Measurements from ENCODE around the gene MRPS2. TPM values are rescaled to one million over a fixed set of nuclear protein-coding genes. Genes with fewer than 3 reads are reported as not detected.

The MRPS2 gene
- total RNA-seq, 4 donors from 2014 or later, result 18.2 to 39.5 (median 31.8) TPM

DNA sequence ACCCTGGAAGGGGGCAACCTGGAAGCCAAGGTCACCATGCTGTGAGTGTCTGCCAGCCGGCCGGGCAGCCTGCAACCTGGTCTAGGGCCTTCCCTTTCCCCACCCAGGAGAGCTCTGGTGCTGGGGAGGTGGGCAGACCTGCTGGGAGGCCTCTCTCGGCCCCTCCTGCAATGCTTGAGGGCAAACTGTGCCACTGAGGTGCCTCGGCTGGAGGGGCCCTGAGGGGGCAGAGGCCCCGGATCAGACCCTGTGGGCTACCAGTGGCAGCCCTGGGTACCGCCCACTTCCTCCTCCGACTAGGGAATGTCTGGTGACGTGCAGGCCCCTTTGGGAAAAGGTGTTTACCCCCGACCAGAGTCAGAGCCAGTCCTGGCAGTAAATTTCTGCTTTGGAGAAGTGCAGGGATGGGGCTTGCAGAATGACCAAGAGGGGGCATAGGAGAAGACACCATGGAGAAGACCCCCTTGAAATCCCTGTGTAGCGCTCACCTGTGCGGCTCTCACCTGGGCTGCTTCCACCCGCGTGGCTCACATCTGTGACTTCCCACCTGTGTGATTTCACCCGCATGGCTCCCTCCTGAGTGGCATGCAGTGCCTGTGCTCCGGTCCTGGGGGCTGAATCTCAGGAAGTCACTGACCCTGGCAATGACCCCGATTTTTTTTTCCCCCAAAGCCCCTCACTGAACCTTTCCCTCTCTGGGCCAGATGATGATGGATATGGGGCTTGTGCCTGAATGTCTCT, 21.8 kb downstream of the MRPS2 start:
- Histone ChIP-seq H3K36me3 (no peaks in the 10 kb centered on the region), H3K4me3 (no peak overlapping the region), H3K9me3 (no peaks in the 10 kb centered on the region), H3K27ac (no peak overlapping the region), H3K4me1 (no peaks in the 10 kb centered on the region), H3K27me3 (peaks cover 0 to 75% (median 0%) of the 10 kb centered on the region in 4 donors)
- no peak for TF ChIP-seq POLR2A (IDR thresholded peaks at IDR 0.05)
- TF ChIP-seq, protein P1, sequence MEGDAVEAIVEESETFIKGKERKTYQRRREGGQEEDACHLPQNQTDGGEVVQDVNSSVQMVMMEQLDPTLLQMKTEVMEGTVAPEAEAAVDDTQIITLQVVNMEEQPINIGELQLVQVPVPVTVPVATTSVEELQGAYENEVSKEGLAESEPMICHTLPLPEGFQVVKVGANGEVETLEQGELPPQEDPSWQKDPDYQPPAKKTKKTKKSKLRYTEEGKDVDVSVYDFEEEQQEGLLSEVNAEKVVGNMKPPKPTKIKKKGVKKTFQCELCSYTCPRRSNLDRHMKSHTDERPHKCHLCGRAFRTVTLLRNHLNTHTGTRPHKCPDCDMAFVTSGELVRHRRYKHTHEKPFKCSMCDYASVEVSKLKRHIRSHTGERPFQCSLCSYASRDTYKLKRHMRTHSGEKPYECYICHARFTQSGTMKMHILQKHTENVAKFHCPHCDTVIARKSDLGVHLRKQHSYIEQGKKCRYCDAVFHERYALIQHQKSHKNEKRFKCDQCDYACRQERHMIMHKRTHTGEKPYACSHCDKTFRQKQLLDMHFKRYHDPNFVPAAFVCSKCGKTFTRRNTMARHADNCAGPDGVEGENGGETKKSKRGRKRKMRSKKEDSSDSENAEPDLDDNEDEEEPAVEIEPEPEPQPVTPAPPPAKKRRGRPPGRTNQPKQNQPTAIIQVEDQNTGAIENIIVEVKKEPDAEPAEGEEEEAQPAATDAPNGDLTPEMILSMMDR (IDR thresholded peaks at IDR 0.05), result no peak
- DNase-seq, result no peak
- 59 to 69% methylated on average over 7 to 9 of the region's 16 CpGs for WGBS, 2 donors
- intact Hi-C loops (cut with DNase I), result no loop called here

DNA sequence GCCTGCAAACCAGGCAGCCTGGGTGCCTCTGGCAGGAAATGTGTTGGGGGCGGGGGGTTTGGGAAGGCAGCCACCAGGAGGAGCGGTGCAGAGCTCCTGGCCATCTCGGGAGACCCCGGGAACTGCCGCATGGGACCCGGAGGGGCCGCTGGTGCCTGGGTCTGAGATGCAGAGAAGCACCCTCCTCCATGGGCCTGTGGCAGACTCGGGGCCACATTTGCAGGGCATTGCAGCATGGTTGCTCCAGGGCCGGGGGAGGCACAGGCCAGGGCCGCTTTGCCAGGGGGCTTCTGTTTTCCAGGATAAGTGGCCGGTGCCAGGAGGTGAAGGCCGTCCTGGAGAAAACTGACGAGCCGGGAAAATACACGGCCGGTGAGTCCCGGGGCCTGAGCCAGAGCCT, 22.4 kb downstream of the MRPS2 start:
- intact Hi-C loops (cut with DNase I), result no loop called here
- H3K9me3 ChIP-seq, result no peaks in the 10 kb centered on the region
- peaks cover 0 to 76% (median 0%) of the 10 kb centered on the region in 4 donors for H3K27me3 ChIP-seq
- WGBS, 2 donors, result 92% methylated on average over 9 of the region's 17 CpGs; no CpG with 5 or more reads in 1 of the 2 donors
- H3K27ac ChIP-seq, result no peak overlapping the region
- no peaks in the 10 kb centered on the region for H3K36me3 ChIP-seq
- no peak for DNase-seq
- no peak for TF ChIP-seq POLR2A (IDR thresholded peaks at IDR 0.05)
- TF ChIP-seq, protein P1 (IDR thresholded peaks at IDR 0.05), result no peak
- H3K4me1 ChIP-seq, result no peaks in the 10 kb centered on the region
- H3K4me3 ChIP-seq, result no peak overlapping the region

DNA sequence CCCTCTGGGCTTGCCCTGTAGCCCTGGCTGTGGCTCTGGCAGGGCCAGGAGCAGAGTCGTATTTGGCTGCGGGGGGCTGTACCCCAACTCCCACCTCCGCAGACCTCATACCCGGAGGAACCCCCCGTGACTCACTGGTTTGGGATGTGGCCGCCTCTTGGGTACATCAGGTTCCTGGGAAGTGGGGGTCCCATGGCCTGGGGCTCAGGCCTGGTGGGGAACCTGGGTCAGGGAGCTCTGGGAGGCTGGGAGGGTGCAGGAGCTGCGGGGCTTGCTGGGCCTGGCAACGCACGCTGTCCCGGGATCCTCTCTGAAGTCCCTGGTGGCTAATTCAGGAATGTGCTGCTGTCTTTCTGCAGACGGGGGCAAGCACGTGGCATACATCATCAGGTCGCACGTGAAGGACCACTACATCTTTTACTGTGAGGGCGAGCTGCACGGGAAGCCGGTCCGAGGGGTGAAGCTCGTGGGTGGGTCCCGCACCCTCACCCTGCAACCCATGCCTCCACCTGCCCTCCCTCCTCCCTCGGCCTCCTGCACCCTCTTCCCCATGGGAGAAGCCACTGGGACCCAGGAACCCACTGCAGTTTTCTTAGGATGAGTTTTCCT, 23.1 kb downstream of the MRPS2 start:
- WGBS, 2 donors, result 55 to 72% methylated on average over 15 to 16 of the region's 21 CpGs
- intact Hi-C loops (cut with DNase I), result no loop called here
- Histone ChIP-seq H3K27ac (no peak overlapping the region), H3K27me3 (peaks cover 0 to 73% (median 0%) of the 10 kb centered on the region in 4 donors), H3K4me3 (no peak overlapping the region), H3K4me1 (no peaks in the 10 kb centered on the region), H3K9me3 (no peaks in the 10 kb centered on the region), H3K36me3 (no peaks in the 10 kb centered on the region)
- TF ChIP-seq, protein P1 (IDR thresholded peaks at IDR 0.05), result no peak
- no peak for DNase-seq

DNA sequence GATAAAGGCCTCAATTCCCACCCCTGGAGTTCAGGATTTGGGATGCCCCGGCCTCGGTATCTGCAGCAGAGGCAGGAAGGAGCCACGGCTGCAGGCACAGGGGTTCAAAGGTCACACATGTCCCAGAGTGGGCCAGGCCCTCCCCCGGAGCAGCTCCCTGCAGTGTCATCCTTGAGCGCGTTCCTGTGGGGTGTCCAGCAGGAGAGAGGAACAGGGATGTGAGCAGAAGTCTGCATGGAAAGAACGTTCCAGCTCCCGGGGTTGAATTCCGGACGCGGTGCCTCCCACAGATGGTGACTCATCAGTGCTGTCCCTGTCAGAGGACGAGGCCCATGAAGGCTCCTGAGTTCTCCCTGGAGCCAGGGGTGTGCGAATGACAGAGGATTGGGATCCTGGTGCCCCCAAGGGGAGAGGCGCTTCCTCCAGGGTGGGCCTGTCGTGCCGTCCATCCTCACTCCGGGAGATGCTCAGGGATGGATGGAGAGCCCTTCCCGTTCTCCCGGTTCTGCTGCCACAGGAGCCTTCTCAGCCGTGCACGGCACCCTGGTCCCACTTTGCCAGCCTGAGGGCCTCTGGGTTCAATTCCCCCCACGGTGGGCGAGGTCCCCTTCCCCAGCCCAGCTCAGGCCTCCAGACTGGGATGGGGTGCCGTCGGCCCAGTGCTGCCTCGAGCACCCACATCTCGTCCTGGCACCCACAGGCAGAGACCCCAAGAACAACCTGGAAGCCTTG, 23.8 kb downstream of the MRPS2 start:
- H3K4me1 ChIP-seq, result no peaks in the 10 kb centered on the region
- TF ChIP-seq, protein P1 (IDR thresholded peaks at IDR 0.05), result no peak
- no peak for TF ChIP-seq POLR2A (IDR thresholded peaks at IDR 0.05)
- H3K36me3 ChIP-seq, result no peaks in the 10 kb centered on the region
- intact Hi-C loops (cut with DNase I), result no loop called here
- no peak for DNase-seq
- H3K27ac ChIP-seq, result no peak overlapping the region
- H3K9me3 ChIP-seq, result no peaks in the 10 kb centered on the region
- H3K4me3 ChIP-seq, result no peak overlapping the region
- peaks cover 0 to 72% (median 0%) of the 10 kb centered on the region in 4 donors for H3K27me3 ChIP-seq
- 25 to 60% methylated on average over 1 to 4 of the region's 27 CpGs for WGBS, 2 donors
